MCF 10A (cell line): ENCODE measurements around the gene NEO1. TPM values are rescaled to one million over a fixed set of nuclear protein-coding genes. Genes with fewer than 3 reads are reported as not detected.

ENCODE experiments used
- BruUV-seq: library from RNA; stranded (reverse); fragments of 400-500 nt; replicated peaks from 2 replicates; lab custom pipeline; 2021; lab: Mats Ljungman, UMichigan
- CTCF ChIA-PET: fragments of 300-600 bp; sonication (Branson Sonifier 250); formaldehyde crosslinking; extraction: SDS; loops from one replicate; lab custom pipeline; 2021; ENCODE audit warnings: antibody characterized with exemption, inconsistent platforms; lab: Yijun Ruan, JAX
- POLR2A ChIA-PET: fragments of 300-600, 350-650 bp; sonication (Branson Sonifier 250); formaldehyde crosslinking; extraction: SDS; loops from one replicate; lab custom pipeline; 2020; ENCODE audit warnings: antibody characterized with exemption, inconsistent platforms; lab: Yijun Ruan, JAX
- DNase-seq: peaks from one replicate; pipeline ENCODE4 v3.0.0-alpha.2; 2018; ENCODE audit not compliant: unreplicated experiment
- H3K27ac Mint-ChIP-seq: one replicate; pipeline ENCODE4 v1.8.0; 2022; ENCODE audit warnings: mild to moderate bottlenecking, low read depth, mixed read lengths; ENCODE audit not compliant: unreplicated experiment
- H3K27me3 Mint-ChIP-seq: one replicate; pipeline ENCODE4 v1.8.0; 2022; ENCODE audit warnings: mixed read lengths; ENCODE audit not compliant: insufficient read depth, unreplicated experiment
- H3K36me3 Mint-ChIP-seq: one replicate; pipeline ENCODE4 v1.8.0; 2022; ENCODE audit warnings: mild to moderate bottlenecking, moderate library complexity, mixed read lengths; ENCODE audit not compliant: insufficient read depth, unreplicated experiment
- H3K4me1 Mint-ChIP-seq: one replicate; pipeline ENCODE4 v1.8.0; 2022; ENCODE audit warnings: mixed read lengths; ENCODE audit not compliant: insufficient read depth, unreplicated experiment
- H3K4me3 Mint-ChIP-seq: one replicate; pipeline ENCODE4 v1.8.0; 2022; ENCODE audit warnings: mild to moderate bottlenecking, moderate library complexity, mixed read lengths; ENCODE audit not compliant: unreplicated experiment
- H3K9me3 Mint-ChIP-seq: one replicate; pipeline ENCODE4 v1.8.0; 2022; ENCODE audit warnings: mixed read lengths; ENCODE audit not compliant: unreplicated experiment
- intact Hi-C: fragments of 100-400 bp; cut with micrococcal nuclease; formaldehyde crosslinking; loops from 2 replicates; pipeline ENCODE4 v1.14.1; 2022
- total RNA-seq: library from RNA; stranded (reverse); gene quantifications from 2 replicates; pipeline ENCODE4 v1.2.3, GENCODE V29; 2022
- TF ChIP-seq, protein P1 (sequence below): fragments of 200-600 bp; IDR thresholded peaks from one replicate; pipeline ENCODE4 v1.8.0; 2022; ENCODE audit warnings: antibody characterized with exemption, mild to moderate bottlenecking; ENCODE audit not compliant: unreplicated experiment

The NEO1 gene
- total RNA-seq, 1 experiment from 2014 or later, result 13.2 TPM

DNA sequence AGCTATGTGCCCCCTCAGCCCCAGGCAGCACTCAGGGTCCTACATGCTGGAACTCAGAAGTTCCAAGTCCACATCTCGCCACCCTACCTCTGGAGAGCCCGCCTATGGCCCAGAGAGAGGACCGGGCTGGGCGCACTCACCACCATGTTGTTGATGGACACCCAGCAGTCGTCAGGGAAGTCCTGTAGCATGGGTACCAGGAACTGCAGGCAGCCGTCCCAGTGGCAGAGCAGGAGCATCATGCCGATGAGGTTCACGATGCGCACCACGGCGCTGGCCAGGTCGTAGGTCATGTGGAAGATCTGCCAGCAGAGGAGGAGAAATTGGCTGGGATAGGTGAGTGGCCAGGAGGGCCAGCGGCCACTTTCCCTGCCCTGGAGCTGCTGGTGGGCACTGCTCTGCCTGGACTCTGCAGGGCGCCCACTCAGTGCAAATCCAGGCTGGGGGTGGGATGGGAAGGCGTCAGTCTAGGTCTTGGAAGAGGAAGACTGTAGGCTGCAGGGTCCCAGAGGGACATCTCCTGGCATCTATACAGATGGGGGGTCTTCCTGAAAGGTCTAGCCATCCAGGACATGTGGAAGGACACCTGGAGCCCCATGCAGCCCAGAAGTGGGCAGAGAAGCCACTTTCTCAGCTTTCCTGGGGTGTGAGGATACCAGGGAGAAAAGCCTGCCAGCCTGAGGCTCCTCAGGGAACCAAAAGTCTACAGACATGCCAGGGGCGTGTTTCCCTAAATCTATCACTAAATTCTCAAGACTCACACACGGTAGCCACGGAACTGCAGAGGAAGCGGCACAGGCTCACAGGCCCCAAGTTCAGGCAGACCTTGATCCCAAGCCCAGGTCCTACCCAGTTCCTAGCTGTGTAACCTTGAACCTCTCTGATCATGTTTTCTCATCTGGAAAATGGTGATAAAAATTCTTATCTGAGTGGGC lies 280.0 kb downstream of the NEO1 start:
- no TSS peak for BruUV-seq
- Mint-ChIP-seq H3K4me1 (no peaks in the 10 kb centered on the region), H3K9me3 (no peaks in the 10 kb centered on the region), H3K27ac (no peak overlapping the region), H3K36me3 (no peaks in the 10 kb centered on the region), H3K4me3 (no peak overlapping the region), H3K27me3 (peaks cover 25% of the 10 kb centered on the region)
- intact Hi-C loops, result no loop called here
- POLR2A ChIA-PET, result no interaction called here
- no peak for DNase-seq
- CTCF ChIA-PET, result interaction anchor here (0.6 kb wide), 1 partner anchor 1618 kb away, joined by 3 read pairs; no protein-coding TSS in a partner anchor
- TF ChIP-seq, protein P1, sequence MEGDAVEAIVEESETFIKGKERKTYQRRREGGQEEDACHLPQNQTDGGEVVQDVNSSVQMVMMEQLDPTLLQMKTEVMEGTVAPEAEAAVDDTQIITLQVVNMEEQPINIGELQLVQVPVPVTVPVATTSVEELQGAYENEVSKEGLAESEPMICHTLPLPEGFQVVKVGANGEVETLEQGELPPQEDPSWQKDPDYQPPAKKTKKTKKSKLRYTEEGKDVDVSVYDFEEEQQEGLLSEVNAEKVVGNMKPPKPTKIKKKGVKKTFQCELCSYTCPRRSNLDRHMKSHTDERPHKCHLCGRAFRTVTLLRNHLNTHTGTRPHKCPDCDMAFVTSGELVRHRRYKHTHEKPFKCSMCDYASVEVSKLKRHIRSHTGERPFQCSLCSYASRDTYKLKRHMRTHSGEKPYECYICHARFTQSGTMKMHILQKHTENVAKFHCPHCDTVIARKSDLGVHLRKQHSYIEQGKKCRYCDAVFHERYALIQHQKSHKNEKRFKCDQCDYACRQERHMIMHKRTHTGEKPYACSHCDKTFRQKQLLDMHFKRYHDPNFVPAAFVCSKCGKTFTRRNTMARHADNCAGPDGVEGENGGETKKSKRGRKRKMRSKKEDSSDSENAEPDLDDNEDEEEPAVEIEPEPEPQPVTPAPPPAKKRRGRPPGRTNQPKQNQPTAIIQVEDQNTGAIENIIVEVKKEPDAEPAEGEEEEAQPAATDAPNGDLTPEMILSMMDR, result no peak

DNA sequence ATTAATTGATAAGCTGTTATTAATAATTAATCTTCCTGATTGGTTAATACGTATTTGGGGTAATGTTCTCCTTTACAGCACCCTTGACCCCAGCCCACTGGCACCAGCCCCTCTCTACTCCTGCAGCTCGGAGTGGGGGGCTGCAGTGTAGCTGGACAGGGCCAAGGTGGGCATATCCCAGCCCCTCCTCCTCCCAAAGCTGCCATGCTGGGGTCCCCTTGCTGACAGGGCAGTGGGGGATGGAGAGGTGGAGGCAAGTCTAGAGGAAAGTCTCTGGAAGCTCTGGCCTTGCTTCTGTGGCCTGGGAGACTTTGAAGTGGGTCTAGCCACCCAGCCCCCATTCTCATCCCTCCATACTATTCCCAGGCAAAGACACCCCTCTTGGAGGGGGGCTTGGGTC lies 280.7 kb downstream of the NEO1 start:
- no peak for DNase-seq
- CTCF ChIA-PET, result interaction anchor here (0.6 kb wide), 1 partner anchor 1617 kb away, joined by 3 read pairs; no protein-coding TSS in a partner anchor
- Mint-ChIP-seq H3K9me3 (no peaks in the 10 kb centered on the region), H3K4me1 (no peaks in the 10 kb centered on the region), H3K27ac (no peak overlapping the region), H3K4me3 (no peak overlapping the region), H3K27me3 (peaks cover 32% of the 10 kb centered on the region), H3K36me3 (no peaks in the 10 kb centered on the region)
- no TSS peak for BruUV-seq
- POLR2A ChIA-PET, result no interaction called here
- TF ChIP-seq, protein P1, result no peak
- intact Hi-C loops, result no loop called here

DNA sequence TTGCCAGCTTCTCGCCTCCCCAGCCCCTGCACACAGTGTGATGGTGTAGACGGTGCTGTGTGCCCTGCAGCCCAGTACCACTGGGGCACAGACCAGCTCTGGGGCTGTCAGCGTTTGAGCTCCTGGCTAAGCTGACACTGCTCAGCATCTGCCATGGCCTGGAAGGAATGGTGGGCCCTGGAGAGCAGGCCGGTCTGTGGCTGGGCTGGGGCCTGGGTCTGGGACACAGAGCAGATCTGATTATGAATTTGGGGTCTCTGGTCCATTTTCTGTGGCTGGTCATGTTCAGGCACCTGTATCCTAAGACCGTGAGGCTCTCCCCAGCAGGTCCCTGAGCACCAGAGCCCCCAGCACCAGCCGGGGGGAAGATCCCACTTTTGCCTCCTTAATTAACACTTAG lies 281.8 kb downstream of the NEO1 start:
- Mint-ChIP-seq H3K36me3 (no peaks in the 10 kb centered on the region), H3K27me3 (peaks cover 41% of the 10 kb centered on the region), H3K27ac (no peak overlapping the region), H3K4me3 (no peak overlapping the region), H3K9me3 (no peaks in the 10 kb centered on the region), H3K4me1 (no peaks in the 10 kb centered on the region)
- ChIA-PET POLR2A (no interaction called here), CTCF (interaction anchor here (0.6 kb wide), 1 partner anchor 383 kb away, joined by 3 read pairs; no protein-coding TSS in a partner anchor)
- BruUV-seq, result no TSS peak
- intact Hi-C loops, result no loop called here
- no peak for DNase-seq
- TF ChIP-seq, protein P1, result no peak

DNA sequence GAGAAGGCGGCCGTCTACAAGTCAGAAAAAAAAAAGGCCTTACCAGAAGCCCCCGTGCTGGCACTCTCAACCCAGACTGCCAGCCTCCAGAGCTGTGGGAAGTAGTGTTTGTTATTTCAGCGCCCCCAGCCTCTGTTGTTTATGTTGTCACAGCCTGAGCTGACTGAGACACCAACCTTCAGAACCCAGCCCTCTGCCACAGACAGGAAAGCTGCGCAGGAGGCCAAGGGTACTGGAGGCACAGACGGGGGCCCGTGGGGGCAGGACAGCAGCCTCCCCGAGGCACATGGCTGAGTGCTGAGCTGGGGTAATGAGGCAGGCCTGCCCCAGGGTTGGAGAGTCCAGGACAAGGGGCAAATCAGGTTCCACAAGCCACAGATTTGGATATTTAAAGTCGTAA lies 282.8 kb downstream of the NEO1 start:
- no peaks in the 10 kb centered on the region for H3K9me3 Mint-ChIP-seq
- no peak overlapping the region for H3K27ac Mint-ChIP-seq
- BruUV-seq, result no TSS peak

More for the DNA sequence above, 282.8 kb downstream of the NEO1 start:
- H3K36me3 Mint-ChIP-seq, result no peaks in the 10 kb centered on the region
- peaks cover 41% of the 10 kb centered on the region for H3K27me3 Mint-ChIP-seq
- H3K4me1 Mint-ChIP-seq, result no peaks in the 10 kb centered on the region
- no peak for DNase-seq
- intact Hi-C loops, result no loop called here
- H3K4me3 Mint-ChIP-seq, result no peak overlapping the region
- CTCF ChIA-PET, result interaction anchor here (1.1 kb wide), 1 partner anchor 94 kb away, joined by 8 read pairs; no protein-coding TSS in a partner anchor
- TF ChIP-seq, protein P1, result no peak
- POLR2A ChIA-PET, result interaction anchor here (0.7 kb wide), 1 partner anchor 9 kb away, joined by 5 read pairs; no protein-coding TSS in a partner anchor
